Lower lobe of right lung (tissue), 2 donors: ENCODE data around the gene MACO1. TPM values are rescaled to one million over a fixed set of nuclear protein-coding genes. Genes with fewer than 3 reads are reported as not detected.
A peak's percentile ranks its signal among the peaks of the same experiment; 100 is the strongest.
"Not testable (repeated sequence)": the region's sequence is repeated elsewhere in the genome, so short reads cannot be mapped to it uniquely, and the experiment has no call there.

Experiments used
- ATAC-seq, 2 donors: fragments of 200-7000 bp; cut with Tn5 transposase; one replicate each; pipeline ENCODE4 v1.9.1; 2020 to 2022; ENCODE audit warnings: mild to moderate bottlenecking in 2 of 2, moderate library complexity in 2 of 2
- DNase-seq: peaks from one replicate; pipeline ENCODE4 v3.0.0-alpha.2; 2020
- H3K27ac ChIP-seq: fragments of 200-600 bp; one replicate; pipeline ENCODE4 v1.8.0; 2022
- H3K27me3 ChIP-seq: fragments of 200-600 bp; one replicate; pipeline ENCODE4 v1.8.0; 2022; ENCODE audit warnings: low read depth
- H3K36me3 ChIP-seq: fragments of 200-600 bp; one replicate; pipeline ENCODE4 v1.8.0; 2022; ENCODE audit warnings: mild to moderate bottlenecking
- H3K4me1 ChIP-seq: fragments of 200-600 bp; one replicate; pipeline ENCODE4 v1.8.0; 2022
- H3K4me3 ChIP-seq: fragments of 200-600 bp; one replicate; pipeline ENCODE4 v1.8.0; 2022; ENCODE audit warnings: mild to moderate bottlenecking
- H3K9me3 ChIP-seq: fragments of 200-600 bp; one replicate; pipeline ENCODE4 v1.8.0; 2022
- CTCF ChIP-seq: fragments of 200-600 bp; IDR thresholded peaks from one replicate; pipeline ENCODE4 v1.8.0; 2022; ENCODE audit warnings: antibody characterized with exemption, mild to moderate bottlenecking
- intact Hi-C: fragments of 100-400 bp; cut with DNase I; formaldehyde crosslinking; loops from one replicate; pipeline ENCODE4 v1.11.0; 2022
- total RNA-seq: library from RNA; stranded (reverse); fragmentation: NEBNext Ultra II Directional; extraction: Animal tissue kit (Norgen Biotek cat#: 25700); gene quantifications from one replicate; pipeline ENCODE4 v1.2.1, GENCODE V29; 2021
- donor health status: DM: no; HTN: yes; CAD: no; lungs with severe emphysema.

Gene MACO1
- total RNA-seq, 1 donor from 2014 or later: 19.7 TPM

DNA sequence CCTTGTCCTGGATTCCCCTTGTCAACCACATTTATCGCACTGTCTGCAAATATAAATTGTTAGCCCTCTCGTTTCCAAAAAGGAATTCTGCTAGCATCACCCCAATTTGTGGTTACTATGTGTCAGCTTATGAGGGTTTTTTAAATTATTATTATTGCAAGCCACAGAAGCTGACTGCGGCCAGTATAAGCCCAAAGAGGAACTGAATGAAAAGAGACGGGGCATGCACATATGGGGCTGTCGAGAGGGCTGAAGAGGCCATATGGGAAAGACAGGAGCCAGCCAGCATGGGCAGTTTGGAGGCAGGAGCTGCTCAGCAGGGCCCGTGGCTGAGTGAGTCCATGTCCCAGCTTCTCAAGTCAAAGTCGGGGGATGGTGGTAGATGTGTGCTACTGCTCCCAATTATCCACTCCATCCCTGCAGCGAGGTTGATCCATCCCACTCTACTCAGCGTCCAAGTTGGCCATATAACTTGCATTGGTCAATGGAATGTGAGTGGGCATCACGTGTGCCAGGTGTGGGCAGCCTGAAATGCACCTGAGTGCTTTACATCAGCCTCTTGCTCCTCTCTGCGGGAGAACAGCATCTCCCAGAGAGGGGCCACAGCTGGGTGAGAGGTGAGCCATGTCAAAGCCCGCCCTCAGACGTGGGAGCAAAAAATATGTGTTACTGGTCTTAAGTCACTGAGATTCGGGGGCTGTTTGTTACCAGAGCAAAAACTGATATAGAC, 75.1 kb downstream of the MACO1 start:
- intact Hi-C loops: no loop called here
- DNase-seq (no peak), ATAC-seq (peak; percentile 56 to 59)
- TF ChIP-seq CTCF: no peak
- Histone ChIP-seq H3K27ac (no peak overlapping the region), H3K9me3 (no peaks in the 10 kb centered on the region), H3K36me3 (no peaks in the 10 kb centered on the region), H3K4me1 (peaks cover 7% of the 10 kb centered on the region), H3K27me3 (no peaks in the 10 kb centered on the region), H3K4me3 (no peak overlapping the region)

DNA sequence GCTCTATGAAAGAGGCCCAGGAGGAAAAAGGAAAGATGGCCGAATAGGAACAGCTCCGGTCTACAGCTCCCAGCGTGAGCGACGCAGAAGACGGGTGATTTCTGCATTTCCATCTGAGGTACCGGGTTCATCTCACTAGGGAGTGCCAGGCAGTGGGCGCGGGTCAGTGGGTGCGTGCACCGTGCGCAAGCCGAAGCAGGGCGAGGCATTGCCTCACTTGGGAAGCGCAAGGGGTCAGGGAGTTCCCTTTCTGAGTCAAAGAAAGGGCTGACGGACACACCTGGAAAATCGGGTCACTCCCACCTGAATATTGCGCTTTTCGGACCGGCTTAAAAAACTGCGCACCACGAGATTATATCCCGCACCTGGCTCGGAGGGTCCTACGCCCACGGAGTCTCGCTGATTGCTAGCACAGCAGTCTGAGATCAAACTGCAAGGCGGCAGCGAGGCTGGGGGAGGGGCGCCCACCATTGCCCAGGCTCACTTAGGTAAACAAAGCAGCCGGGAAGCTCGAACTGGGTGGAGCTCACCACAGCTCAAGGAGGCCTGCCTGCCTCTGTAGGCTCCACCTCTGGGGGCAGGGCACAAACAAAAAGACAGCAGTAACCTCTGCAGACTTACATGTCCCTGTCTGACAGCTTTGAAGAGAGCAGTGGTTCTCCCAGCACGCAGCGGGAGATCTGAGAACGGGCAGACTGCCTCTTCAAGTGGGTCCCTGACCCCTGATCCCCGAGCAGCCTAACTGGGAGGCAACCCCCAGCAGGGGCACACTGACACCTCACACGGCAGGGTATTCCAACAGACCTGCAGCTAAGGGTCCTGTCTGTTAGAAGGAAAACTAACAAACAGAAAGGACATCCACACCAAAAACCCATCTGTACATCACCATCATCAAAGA, 76.1 kb downstream of the MACO1 start:
- peak overlapping the region; percentile 12 for H3K4me3 ChIP-seq
- H3K36me3 ChIP-seq, H3K4me1 ChIP-seq, H3K27me3 ChIP-seq, H3K9me3 ChIP-seq, DNase-seq, intact Hi-C loops, ATAC-seq, H3K27ac ChIP-seq: not testable (repeated sequence)

DNA sequence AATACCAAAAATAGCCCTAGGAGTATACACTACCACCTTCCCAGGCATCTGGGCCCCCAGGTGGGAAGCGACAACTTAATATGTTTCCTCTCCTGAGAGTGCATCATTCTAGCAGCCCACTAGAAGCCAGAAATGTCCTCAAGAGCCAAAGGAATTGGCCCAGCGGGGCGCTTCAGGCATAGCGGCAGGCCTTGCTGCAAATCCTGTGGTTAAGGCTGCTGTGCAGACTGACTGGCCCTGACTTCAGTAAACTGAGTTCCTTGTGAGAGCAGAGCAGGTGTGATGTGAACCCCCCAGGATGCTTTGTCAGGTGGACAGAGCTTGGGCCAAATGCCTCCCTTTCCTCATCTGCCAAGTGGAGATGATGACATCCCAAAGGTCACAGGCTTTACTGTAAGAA, 83.0 kb downstream of the MACO1 start:
- no peak for DNase-seq

GRCh38 chr1:25515033-25515432, 84.3 kb downstream of the MACO1 start:
- DNase-seq (no peak), ATAC-seq (no peak)
- Histone ChIP-seq H3K4me3 (no peak overlapping the region), H3K4me1 (no peaks in the 10 kb centered on the region), H3K9me3 (no peaks in the 10 kb centered on the region), H3K27me3 (no peaks in the 10 kb centered on the region), H3K36me3 (no peaks in the 10 kb centered on the region), H3K27ac (no peak overlapping the region)
- intact Hi-C loops: no loop called here
- TF ChIP-seq CTCF: no peak

More for the DNA sequence above, 83.0 kb downstream of the MACO1 start:
- H3K4me3 ChIP-seq: no peak overlapping the region
- ATAC-seq: no peak
- no peak overlapping the region for H3K27ac ChIP-seq
- no peaks in the 10 kb centered on the region for H3K4me1 ChIP-seq
- no peaks in the 10 kb centered on the region for H3K36me3 ChIP-seq
- no peak for TF ChIP-seq CTCF
- no peaks in the 10 kb centered on the region for H3K27me3 ChIP-seq
- intact Hi-C loops: no loop called here
- no peaks in the 10 kb centered on the region for H3K9me3 ChIP-seq

GRCh38 chr1:25516686-25517085, 86.0 kb downstream of the MACO1 start:
- Histone ChIP-seq H3K36me3 (no peaks in the 10 kb centered on the region), H3K4me1 (no peaks in the 10 kb centered on the region), H3K4me3 (no peak overlapping the region), H3K9me3 (no peaks in the 10 kb centered on the region), H3K27me3 (no peaks in the 10 kb centered on the region), H3K27ac (no peak overlapping the region)
- no peak for TF ChIP-seq CTCF
- intact Hi-C loops: no loop called here
- ATAC-seq: peak in 1 of 2 donors; percentile 25
- no peak for DNase-seq
